ENCODE data around the gene PDSS2.

- no peak for TF ChIP-seq CTCF (IDR thresholded peaks at IDR 0.05)
- no peak for TF ChIP-seq POLR2A (IDR thresholded peaks at IDR 0.05)
Observed at GRCh38 chr6:107128577-107128976, 330.8 kb downstream of the PDSS2 start.
